GM13976 (cell line): ENCODE data around the gene FARS2.
A peak's percentile ranks its signal among the peaks of the same experiment; 100 is the strongest.

ENCODE experiments used
- DNase-seq: peaks from one replicate; pipeline ENCODE4 v3.0.0; 2012; ENCODE audit warnings: low spot score
- CTCF ChIP-seq: IDR thresholded peaks from 2 replicates; pipeline ENCODE4 v1.5.1; 2012; ENCODE audit warnings: borderline replicate concordance, mild to moderate bottlenecking; ENCODE audit not compliant: insufficient read depth; ENCODE audit errors: extremely low read depth, missing control alignments, control extremely low read depth
- in situ Hi-C: fragments of 300-500 bp; cut with MboI; formaldehyde crosslinking; loops from one replicate; pipeline ENCODE4 v1.12.0; 2022; ENCODE audit warnings: low sequenced_read_pairs, mixed read lengths, inconsistent platforms; ENCODE audit not compliant: unreplicated experiment

FARS2 gene

DNA sequence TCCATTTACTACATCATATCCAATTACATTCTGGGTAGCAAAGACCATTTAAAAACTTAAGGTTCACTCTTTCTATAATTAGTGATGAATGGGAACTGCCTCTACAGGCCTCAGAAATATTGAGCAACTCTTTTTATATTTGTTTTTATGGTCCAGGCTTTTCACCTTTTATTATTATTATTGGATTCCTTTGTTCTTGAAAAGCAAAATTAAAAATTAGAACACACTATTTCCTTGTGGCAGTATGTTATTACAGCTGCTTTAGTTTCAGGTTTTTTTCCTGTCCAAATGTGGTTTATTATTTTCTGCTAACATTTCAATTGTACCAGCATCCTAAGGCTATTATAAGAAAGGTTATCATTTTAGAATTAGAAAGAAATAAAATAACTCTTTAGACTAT is 150.1 kb downstream of the FARS2 start:
- in situ Hi-C loops, result no loop called here
- TF ChIP-seq CTCF, result no peak
- no peak for DNase-seq

GRCh38 chr6:5412017-5412416 is 150.7 kb downstream of the FARS2 start:
- no peak for TF ChIP-seq CTCF
- DNase-seq, result no peak
- in situ Hi-C loops, result no loop called here

DNA sequence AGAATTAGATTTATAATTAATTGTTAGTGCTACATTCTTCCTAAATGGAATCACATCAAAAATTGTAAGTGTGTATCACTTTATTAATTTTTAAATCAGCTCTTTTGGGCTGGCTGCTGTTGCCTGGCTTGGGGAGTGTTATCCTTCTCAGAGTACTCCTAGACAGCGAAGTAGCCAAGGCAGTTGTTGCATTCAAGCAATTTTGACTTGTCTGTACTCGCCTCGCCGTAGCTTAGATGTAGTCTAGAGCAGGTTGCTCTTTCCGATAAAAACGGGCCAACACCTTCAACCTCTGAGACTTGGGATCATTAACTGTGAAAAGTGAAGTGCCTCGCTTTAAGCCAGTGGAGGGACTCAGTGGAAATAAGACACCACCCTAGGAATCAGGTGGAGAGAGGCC is 151.3 kb downstream of the FARS2 start:
- in situ Hi-C loops, result no loop called here
- TF ChIP-seq CTCF, result no peak
- DNase-seq, result no peak

DNA sequence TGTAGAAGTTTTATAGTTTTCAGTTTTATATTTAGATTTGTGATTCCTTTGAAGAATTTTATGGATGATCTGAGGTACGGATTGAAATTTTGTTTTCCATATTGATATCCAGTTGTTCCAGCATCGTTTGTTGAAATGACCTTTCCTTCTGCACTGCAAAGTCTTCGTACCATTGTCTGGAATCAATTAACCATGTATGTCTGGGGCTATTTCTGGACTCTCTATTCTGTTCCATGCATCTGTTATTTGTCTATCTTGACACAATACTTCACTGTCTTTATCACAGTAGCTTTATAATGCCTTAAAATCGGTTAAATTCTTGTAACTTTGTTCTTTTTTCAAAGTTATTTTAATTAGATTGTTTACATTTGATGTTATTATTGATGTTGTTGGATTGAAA is 154.9 kb downstream of the FARS2 start:
- DNase-seq, result no peak
- no peak for TF ChIP-seq CTCF
- in situ Hi-C loops, result no loop called here

- peak; percentile 38 for TF ChIP-seq CTCF
- in situ Hi-C loops, result no loop called here
- peak; percentile 13 for DNase-seq
Measured at GRCh38 chr6:5422321-5422915, 161.1 kb downstream of the FARS2 start.

- in situ Hi-C loops, result no loop called here
- DNase-seq, result no peak
- TF ChIP-seq CTCF, result no peak
Measured at GRCh38 chr6:5423251-5423650, 161.9 kb downstream of the FARS2 start.
